Ammon's horn (tissue), 1 donor: ENCODE results near the gene SLC35F3.
A peak's percentile ranks its signal among the peaks of the same experiment; 100 is the strongest.
"Not testable (repeated sequence)": the region's sequence is repeated elsewhere in the genome, so short reads cannot be mapped to it uniquely, and the experiment has no call there.

Experiments used
- DNase-seq: peaks from one replicate; pipeline ENCODE4 v3.0.0-alpha.2; 2016; ENCODE audit warnings: low spot score

The SLC35F3 gene

GRCh38 chr1:234199476-234200127 is 295.1 kb downstream of the SLC35F3 start:
- no peak for DNase-seq

- no peak for DNase-seq
Observed at GRCh38 chr1:234200566-234200965, 296.1 kb downstream of the SLC35F3 start.

DNA sequence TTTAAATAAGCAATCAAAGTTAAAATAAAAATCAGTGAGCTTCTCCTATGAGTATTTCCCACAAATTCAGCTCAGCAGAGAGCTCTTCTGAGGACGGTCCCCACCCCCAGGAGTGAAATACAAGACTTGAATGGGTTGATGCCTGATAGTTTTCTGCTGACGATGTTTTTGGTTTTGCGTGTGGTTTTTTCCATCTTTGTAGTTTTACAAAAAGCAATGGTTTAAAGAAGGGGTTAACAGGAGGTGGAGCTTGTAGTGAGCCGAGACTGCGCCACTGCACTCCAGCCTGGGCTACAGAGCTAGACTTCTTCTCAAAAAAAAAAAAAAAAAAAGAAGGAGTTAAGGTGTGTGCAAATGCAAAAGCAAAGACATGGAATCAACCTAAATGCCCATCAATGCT is 297.1 kb downstream of the SLC35F3 start:
- DNase-seq: no peak

DNA sequence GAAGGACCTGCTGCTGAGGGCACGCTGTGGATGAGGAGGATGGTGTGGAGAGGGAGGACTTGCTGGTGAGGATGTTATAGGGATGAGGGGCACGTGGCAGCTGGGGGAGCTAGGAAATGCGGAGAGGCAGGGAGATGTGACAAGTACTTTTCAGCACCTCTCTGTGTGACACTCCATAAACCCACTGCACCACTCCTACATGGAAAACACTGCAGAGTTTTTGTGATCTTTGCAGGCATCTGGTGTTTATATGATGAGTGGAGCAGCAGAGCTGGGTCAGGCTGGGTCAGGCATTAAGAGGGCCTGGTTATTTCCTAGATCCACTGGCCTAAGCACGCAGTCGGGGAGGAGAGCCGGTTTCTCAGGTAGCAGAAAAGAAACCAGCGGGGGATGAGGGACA is 301.5 kb downstream of the SLC35F3 start:
- DNase-seq: no peak

GRCh38 chr1:234206651-234207284 is 302.3 kb downstream of the SLC35F3 start:
- DNase-seq: no peak

DNA sequence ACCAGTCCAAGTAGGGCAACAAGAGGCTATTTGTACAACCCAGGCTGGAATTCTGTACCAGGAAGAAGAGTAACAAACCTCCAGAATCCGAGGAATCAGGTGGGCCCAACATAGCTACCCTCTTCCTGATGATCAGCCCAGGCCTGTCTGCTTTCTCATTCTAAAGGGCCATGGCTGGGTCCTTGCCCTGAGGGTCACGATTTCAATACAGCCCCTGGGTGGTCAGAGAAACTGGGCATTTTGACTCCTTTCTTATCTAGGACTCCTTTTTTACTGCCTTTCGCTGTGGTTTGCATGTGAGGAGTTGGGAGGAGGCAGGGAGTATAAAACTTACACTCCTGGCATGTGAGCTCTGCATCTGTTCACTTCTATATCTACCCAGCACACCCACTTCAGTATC is 303.9 kb downstream of the SLC35F3 start:
- DNase-seq: no peak

DNA sequence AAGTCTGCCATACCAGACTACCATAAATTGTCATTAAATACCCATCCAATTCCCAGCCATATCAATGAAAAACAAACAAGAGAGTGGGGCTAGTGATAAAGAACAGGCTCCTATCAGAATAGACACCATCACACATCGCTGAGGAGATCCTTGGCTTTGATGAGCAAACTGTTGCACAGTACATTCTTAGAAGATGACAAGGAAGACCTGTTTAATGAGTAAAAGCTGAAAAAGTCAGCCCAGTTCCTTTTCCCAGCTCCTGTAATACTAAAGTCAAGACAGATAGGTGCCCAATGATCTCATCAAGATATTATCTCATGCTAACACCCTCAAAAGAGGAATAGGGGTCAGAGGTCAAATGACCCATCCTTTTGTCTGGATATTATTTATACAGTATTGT is 304.3 kb downstream of the SLC35F3 start:
- DNase-seq: no peak

DNA sequence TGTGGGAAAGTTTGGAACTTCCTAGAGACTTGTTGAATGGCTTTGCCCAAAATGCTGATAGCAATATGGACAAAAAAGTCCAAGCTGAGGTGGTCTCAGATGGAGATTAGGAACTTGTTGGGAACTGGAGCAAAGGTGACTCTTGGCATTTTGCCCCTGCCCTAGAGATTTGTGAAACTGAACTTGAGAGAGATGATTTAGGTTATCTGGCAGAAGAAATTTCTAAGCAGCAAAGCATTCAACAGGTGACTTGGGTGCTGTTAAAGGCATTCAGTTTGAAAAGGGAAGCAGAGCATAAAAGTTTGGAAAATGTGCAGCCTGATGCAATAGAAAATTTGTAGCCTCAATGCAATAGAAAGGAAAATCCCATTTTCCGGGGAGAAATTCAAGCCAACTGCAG is 306.0 kb downstream of the SLC35F3 start:
- DNase-seq: not testable (repeated sequence)

DNA sequence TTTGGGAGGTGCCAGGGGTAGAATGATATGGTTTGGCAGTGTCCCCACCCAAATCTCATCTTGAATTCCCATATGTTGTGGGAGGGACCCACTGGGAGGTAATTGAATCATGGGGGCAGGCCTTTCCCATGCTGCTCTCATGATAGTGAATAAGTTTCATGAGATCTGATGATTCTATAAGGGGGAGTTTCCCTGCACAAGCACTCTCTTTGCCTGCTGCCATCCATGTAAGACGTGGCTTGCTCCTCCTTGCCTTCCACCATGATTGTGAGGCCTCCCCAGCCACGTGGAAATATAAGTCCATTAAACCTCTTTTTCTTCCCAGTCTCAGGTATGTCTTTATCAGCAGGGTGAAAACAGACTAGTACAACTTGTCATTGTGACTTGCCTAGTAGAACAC is 307.4 kb downstream of the SLC35F3 start:
- DNase-seq: not testable (repeated sequence)

DNA sequence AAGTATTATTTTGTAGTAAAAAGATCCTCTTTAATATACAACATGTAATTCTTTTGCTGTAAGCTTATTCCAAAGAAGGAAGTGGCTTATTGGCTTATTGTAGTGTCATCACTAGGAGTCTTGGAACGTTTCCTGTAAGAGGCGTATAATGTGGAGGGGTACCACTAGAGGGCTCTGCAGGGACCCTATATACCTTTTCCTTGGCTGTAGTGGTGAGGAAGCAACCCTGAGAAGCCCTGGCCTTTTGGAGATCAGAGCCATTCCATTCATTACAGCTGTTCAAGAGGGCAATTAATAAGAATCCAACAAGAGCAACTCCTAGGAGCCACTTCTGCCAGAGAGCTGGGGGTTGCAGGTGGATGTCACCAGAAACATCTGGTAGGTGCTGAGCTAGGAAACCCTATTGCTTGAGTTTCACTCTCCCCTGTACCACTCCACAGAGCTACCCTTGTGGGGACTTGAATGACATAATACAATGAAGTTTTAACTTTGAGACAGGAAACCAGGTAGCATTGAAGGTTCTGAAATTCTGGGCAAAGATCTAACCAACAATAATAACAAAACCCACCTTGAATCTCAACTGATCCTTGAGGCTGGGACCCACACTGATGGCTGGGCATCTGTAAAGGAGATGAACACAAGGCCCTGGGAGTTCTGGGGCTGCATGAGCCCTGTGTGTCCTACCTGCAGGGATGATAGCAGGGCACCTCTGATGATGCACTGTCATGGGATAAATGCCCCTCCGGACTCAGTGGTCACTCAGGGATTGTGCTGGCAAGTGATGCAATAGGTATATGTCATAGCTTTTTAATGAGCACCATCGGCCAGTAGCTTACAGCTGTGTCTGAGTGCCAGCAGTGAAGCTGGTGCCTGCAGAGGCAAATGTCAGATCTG is 308.5 kb downstream of the SLC35F3 start:
- DNase-seq: peak; percentile 68

DNA sequence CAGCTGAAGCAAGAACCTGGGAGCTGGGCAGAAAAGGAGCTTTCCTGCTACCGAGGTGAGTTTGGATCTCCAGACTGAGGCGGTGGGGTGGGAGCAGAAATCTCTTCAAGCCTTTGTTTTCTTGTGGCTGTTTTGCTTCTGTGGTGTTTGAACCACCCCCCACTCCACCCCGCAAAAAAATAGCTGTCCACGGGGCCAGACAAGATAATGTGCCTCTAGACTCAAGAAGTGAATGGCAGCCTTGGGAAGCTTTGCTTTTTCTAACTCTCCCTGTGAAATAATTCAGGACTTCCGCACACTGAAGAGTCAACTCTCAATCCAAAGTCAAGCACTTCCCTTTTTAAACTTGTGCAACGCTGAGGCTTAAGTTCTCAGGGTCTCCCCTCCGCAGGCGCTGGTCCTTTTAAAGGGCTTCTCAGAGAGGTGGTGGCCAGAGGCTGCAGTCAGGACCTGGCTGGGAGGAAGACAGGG is 309.2 kb downstream of the SLC35F3 start:
- no peak for DNase-seq

DNA sequence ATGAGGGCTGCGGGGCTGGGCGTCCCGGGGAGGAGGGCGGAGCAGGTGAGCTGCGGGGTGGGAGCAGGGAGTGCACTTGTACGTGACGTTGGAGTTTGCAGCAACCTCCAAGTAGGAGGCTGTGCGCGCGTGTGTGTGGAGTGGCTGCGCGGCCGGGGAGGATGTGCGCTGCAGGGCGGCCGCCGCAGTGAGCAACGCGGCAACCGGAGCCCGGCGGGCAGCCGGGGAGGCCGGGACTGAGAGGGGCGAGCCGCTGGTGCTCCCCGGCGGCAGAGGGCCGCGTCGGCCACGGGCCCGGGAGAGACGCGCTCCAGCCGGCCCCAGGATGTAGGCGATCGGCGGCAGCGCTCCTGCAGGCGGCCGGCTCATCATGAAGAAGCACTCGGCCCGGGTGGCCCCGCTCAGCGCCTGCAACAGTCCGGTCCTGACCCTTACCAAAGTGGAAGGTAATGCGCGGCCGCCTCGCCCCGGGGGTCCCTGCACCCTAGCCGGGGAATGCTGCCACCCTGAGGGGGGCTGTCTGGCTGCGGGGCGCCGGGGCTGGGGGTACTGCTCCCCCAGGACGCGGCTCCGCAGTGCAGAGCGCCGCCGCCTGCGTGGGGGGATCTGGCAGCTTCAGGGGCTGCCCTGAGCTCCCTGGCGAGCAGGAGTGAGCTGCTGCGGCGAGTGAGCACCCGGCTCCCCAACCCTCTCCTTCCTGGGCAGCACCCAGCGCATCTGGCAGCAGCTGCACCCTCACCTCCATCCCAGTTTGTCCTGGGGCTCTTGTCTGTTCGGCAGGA is 309.8 kb downstream of the SLC35F3 start:
- peak; percentile 77 for DNase-seq

GRCh38 chr1:234214911-234215892 is 310.7 kb downstream of the SLC35F3 start:
- no peak for DNase-seq

- DNase-seq: no peak
Observed at GRCh38 chr1:234216116-234216703, 311.7 kb downstream of the SLC35F3 start.

DNA sequence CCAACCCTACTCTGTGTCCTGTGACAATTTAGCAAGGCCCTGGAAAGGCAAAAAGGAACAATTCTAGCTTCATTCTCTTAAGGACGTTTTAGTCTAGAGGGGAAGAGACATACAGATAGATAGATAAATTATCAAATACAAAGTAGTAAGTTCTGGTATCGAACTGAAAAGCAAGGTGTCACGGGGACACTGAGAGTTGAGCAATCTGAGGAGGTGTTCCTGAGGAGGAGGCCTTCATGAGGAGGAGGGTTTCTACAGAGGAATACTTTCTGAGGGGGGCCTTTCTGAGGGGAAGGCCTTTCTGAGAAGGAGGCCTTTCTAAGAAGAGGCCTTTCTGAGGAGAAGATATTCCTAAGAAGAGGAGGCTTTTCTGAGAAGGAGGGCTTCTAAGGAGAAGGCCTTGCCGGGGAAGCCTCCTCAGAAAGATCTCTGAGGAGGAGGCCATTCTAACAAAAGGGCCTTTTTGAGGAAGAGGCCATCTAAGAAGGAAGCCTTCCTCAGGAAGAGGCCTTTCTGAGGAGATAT is 312.9 kb downstream of the SLC35F3 start:
- DNase-seq: no peak

DNA sequence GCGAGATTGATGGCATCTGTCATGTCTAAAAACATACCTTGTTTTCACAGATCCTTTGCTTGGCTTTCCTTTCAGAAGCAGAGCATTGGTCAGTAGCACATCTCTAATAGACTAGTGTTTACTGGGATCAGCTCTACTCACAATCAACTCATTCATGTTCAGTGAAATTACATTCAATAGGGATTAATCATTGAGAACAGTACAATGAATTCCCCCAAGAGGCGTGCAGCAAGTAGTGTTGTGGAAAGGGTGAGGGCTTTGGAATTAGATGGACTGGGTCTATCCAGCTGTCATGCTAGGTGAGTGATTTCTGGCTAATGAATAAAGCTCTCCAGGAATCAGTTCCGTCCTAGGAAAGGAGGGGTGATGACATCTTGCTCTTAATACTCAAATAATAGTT is 313.6 kb downstream of the SLC35F3 start:
- peak; percentile 17 for DNase-seq

DNA sequence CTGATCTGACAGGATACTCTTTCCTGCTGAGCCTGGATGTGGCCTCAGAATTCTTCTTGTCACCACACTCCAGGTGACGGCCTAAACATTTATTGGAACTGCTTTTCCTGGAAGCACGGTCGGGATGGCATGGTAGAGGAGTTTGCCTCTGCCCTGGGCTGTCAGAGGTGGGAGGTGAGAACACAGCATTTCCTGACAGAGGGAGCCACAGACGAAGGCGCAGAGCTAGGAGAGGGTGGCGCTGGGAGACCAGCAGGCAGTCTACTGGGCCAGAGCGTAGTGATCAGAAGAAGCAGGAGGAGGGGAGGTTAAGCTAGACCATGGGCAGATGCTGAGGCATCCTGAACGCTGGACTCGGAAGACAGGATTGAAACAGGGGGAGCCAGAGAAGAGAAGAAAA is 315.2 kb downstream of the SLC35F3 start:
- no peak for DNase-seq

- no peak for DNase-seq
Observed at GRCh38 chr1:234221601-234222000, 317.1 kb downstream of the SLC35F3 start.

DNA sequence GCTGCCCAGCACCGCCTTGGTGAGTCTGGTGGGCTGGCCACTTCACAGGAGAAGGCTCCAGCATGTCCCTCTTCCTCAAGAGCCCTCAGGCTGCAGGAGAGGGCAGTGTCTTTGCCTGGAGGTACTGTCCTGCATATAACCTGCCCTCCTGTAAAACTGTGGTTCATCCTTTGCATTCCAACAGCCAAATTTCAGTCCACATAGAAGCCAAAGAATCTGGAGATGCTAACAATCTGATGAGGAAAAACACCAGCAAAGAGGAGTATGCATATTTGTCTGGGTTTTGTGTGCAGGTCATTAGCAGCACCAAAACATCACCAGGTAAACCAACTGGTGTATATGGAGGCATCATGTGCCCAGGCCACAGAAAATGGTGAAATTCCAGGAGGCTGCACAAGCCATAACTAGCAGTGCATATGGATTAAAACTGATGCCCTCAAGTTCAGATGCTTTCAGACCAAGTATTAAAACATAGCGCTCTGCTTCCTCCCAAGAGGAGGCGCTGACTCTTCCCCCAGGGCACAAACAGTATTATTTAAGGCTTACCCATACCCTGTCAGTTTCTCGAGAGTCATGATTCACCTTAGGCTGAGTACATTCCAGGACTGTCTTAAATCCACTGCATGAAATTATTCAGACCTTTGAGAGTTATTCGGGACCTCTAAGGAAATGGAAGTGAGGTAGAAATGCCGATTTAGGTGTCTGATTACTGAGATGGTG is 318.2 kb downstream of the SLC35F3 start:
- no peak for DNase-seq
